K562 (cell line): ENCODE results near the gene LETM1. TPM values are rescaled to one million over a fixed set of nuclear protein-coding genes. Genes with fewer than 3 reads are reported as not detected.

Source experiments
- ATF7 ChIP-seq: fragments of 450-650 bp; IDR thresholded peaks from 2 replicates; pipeline ENCODE4 v1.7.1; 2014; ENCODE audit warnings: mild to moderate bottlenecking, moderate library complexity
- BHLHE40 ChIP-seq: IDR thresholded peaks from 2 replicates; pipeline ENCODE4 v1.6.1; 2011; ENCODE audit warnings: low read length, improper control_type of control experiment
- CBX1 ChIP-seq: sonication (generic); IDR thresholded peaks from 2 replicates; pipeline ENCODE4 v1.6.1; 2016; ENCODE audit warnings: antibody characterized with exemption, low read depth, mild to moderate bottlenecking
- CHD4 ChIP-seq: fragments of 200-600 bp; sonication (generic); IDR thresholded peaks from 3 replicates; pipeline ENCODE4 v1.6.1; 2012; ENCODE audit warnings: low read depth, mild to moderate bottlenecking, mixed read lengths, low read length, inconsistent platforms; ENCODE audit not compliant: insufficient read depth, insufficient replicate concordance, poor library complexity, severe bottlenecking
- KDM5B ChIP-seq: fragments of 200-600 bp; sonication (generic); IDR thresholded peaks from 2 replicates; pipeline ENCODE4 v1.6.1; 2012; ENCODE audit warnings: low read depth, mild to moderate bottlenecking, moderate library complexity, low read length, control low read depth, inconsistent platforms; ENCODE audit not compliant: insufficient replicate concordance
- NBN ChIP-seq: fragments of 450-650 bp; IDR thresholded peaks from 2 replicates; pipeline ENCODE4 v1.6.1; 2016; ENCODE audit warnings: low read depth, mild to moderate bottlenecking
- PHF20 ChIP-seq: fragments of 450-650 bp; IDR thresholded peaks from 2 replicates; pipeline ENCODE4 v1.6.1; 2018; ENCODE audit not compliant: partially characterized antibody
- RFX1 ChIP-seq: fragments of 450-650 bp; IDR thresholded peaks from 2 replicates; pipeline ENCODE4 v1.6.1; 2016; ENCODE audit warnings: mild to moderate bottlenecking, moderate library complexity
- TAF7 ChIP-seq: fragments of 450-650 bp; IDR thresholded peaks from 2 replicates; pipeline ENCODE4 v1.6.1; 2016; ENCODE audit warnings: missing genetic modification characterization, missing compliant biosample characterization
- TEAD1 ChIP-seq, 2 experiments: fragments of 450-650 bp in 1 of 2; sonication (generic) in 1 of 2; formaldehyde crosslinking; IDR thresholded peaks; 2 replicates each; pipeline versions ENCODE4 v1.4.0 to v1.8.0; 2020 to 2022; ENCODE audit warnings: mild to moderate bottlenecking in 2 of 2, missing genetic modification reagents in 1 of 2
- ZNF253 ChIP-seq: fragments of 250-450 bp; sonication (Bioruptor Pico); conservative IDR thresholded peaks from 2 replicates; pipeline ENCODE4 v1.6.1; 2021; ENCODE audit warnings: mild to moderate bottlenecking
- ZNF445 ChIP-seq: fragments of 250-450 bp; sonication (Bioruptor Pico); IDR thresholded peaks from 2 replicates; pipeline ENCODE4 v1.4.0; 2020; ENCODE audit warnings: low read depth, mild to moderate bottlenecking, moderate library complexity
- polyA plus RNA-seq, 8 experiments: library from polyadenylated mRNA; depleted of rRNA in 4 of 8; stranded (reverse) in 5 of 8; unstranded in 3 of 8; fragments of >200 nt; fragmentation: Nextera tagmentation in 2 of 8; fragmentation: Illumina TruSeq in 1 of 8; extraction: Ambion mirVana in 2 of 8; extraction: Trizol in 1 of 8; gene quantifications; 2 replicates each; pipeline versions ENCODE4 v1.2.1 to v1.2.3, GENCODE V29; 2011 to 2014; ENCODE audit warnings: inconsistent platforms in 1 of 8, missing spikeins in 1 of 8
- total RNA-seq, 7 experiments: library from RNA; depleted of rRNA in 6 of 7; stranded (reverse); fragments of >200 nt in 6 of 7; fragmentation: Illumina TruSeq in 2 of 7; extraction: Trizol in 2 of 7; gene quantifications; 2 replicates each; pipeline versions ENCODE4 v1.2.1 to v1.2.3, GENCODE V29; 2011 to 2021; ENCODE audit warnings: low replicate concordance in 1 of 7
- TF ChIP-seq, protein P1 (sequence below), 2 experiments: fragments of 450-650 bp; IDR thresholded peaks; 2 replicates each; pipeline ENCODE4 v1.6.1; 2016; ENCODE audit warnings: mild to moderate bottlenecking in 2 of 2, borderline replicate concordance in 1 of 2, low read depth in 1 of 2, moderate library complexity in 1 of 2
- TF ChIP-seq, protein P2 (sequence below): fragments of 450-650 bp; formaldehyde crosslinking; IDR thresholded peaks from 2 replicates; pipeline ENCODE4 v1.4.0; 2022; ENCODE audit warnings: missing genetic modification characterization
- TF ChIP-seq, protein P3 (sequence below): fragments of 200-800 bp; sonication (Bioruptor generic); IDR thresholded peaks from 2 replicates; pipeline ENCODE4 v1.6.1; 2017; ENCODE audit warnings: missing genetic modification characterization, missing compliant biosample characterization

The LETM1 gene
- total and polyA plus RNA-seq, 9 of the 15 experiments (the other 6 are each of a cell fraction or from before 2014, with no cell fraction given), result 3.9 to 109 (median 35.0) TPM

DNA sequence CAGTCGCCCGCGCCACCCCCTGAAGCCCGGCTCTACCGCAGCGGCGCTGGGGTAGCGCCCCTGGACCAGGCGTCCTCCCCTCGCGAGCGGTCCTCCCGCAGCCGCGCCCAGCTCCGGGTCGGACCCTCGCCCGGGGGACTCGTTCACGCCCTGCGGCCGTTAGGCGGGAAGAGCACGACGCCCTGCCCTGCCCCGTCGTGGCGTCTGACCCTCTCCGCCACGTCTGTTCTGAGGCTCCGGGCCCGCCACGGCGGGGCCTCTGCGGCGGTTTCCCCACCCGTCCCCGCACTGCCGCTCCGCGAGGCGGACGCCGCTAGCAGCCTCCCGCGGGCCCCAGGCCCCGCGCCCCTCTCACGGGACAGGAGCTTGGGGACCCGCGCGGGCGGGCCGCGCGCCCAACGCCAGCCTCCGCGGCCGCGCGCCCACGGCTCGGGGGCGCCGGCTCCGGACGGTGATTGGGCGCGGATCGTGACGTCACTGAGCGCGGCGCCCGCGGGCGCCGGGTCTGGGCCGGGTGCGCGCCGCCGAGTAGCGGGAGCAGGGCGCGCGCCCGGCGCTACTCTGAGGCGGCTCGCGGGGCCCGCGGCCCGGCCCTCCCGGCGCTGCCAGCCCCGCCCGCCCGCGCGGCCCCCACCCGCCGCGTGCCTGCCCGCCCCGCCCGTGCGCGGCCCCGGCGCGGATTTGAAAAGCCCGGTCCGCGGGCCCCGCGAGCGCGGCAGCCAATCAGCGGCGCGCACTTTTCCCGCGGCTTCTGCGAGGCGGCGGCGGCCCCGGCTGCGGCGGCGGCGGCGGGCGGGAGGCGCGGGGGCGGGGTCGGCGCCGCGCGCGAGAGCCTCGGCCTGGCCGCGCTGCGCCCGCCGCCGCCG lies 14.9 kb upstream of the LETM1 start, which contains the start of gene NSD2 (continued):
- TF ChIP-seq, protein P1, sequence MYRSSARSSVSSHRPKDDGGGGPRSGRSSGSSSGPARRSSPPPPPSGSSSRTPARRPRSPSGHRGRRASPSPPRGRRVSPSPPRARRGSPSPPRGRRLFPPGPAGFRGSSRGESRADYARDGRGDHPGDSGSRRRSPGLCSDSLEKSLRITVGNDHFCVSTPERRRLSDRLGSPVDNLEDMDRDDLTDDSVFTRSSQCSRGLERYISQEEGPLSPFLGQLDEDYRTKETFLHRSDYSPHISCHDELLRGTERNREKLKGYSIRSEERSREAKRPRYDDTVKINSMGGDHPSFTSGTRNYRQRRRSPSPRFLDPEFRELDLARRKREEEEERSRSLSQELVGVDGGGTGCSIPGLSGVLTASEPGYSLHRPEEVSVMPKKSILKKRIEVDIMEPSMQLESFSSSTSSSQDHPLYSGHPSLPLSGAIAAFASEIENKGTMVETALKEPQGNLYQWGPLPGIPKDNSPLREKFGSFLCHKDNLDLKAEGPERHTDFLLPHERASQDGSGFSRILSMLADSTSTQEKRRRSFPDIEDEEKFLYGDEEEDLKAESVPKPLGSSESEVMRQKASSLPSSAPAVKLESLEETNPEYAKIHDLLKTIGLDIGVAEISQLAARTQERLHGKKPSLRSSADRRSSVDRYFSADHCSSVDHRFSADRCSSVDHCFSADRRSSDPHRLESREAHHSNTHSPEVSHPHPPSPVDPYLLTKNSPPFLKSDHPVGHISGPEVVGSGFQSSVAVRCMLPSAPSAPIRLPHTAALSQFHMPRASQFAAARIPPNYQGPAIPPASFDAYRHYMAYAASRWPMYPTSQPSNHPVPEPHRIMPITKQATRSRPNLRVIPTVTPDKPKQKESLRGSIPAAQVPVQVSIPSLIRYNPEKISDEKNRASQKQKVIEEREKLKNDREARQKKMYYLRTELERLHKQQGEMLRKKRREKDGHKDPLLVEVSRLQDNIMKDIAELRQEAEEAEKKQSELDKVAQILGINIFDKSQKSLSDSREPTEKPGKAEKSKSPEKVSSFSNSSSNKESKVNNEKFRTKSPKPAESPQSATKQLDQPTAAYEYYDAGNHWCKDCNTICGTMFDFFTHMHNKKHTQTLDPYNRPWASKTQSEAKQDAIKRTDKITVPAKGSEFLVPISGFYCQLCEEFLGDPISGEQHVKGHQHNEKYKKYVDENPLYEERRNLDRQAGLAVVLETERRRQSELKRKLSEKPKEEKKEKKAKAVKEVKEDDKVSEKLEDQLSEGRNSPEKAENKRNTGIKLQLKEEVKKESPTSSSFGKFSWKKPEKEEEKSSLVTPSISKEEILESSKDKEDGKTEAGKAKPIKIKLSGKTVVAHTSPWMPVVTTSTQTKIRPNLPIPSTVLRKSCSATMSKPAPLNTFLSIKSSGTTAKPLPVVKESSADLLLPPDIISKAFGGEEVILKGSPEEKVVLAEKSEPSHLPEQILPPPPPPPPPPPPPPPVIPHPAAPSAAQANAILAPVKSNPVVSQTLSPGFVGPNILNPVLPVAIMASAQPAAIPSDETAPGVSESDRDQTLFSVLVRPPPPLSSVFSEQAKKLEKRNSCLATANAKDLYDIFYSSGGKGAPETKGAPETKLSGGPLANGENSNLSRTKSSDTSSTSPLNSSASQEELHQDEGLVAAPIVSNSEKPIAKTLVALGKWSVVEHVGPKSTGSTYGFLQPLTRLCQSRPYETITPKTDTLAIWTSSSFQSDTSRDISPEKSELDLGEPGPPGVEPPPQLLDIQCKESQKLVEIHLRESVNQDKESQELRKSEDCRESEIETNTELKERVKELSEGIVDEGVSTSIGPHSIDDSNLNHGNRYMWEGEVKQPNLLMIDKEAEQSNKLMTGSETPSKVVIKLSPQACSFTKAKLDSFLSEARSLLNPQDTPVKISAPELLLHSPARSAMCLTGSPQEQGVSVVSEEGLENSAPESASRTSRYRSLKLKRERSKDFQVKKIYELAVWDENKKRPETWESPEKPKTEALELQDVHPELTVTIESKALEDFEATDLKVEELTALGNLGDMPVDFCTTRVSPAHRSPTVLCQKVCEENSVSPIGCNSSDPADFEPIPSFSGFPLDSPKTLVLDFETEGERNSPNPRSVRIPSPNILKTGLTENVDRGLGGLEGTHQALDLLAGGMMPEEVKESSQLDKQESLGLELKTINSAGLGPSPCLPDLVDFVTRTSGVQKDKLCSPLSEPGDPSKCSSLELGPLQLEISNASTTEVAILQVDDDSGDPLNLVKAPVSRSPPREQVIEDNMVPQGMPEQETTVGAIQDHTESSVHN (IDR thresholded peaks at IDR 0.05; ENCODE audit: borderline replicate concordance in 1 of 2, low read depth in 1 of 2), result no peak
- peak; percentile 79 for TF ChIP-seq KDM5B
- peak; percentile 72 for TF ChIP-seq PHF20
- TF ChIP-seq, protein P2, sequence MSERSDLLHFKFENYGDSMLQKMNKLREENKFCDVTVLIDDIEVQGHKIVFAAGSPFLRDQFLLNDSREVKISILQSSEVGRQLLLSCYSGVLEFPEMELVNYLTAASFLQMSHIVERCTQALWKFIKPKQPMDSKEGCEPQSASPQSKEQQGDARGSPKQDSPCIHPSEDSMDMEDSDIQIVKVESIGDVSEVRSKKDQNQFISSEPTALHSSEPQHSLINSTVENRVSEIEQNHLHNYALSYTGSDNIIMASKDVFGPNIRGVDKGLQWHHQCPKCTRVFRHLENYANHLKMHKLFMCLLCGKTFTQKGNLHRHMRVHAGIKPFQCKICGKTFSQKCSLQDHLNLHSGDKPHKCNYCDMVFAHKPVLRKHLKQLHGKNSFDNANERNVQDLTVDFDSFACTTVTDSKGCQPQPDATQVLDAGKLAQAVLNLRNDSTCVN (CRISPR knock-in tag), result 0 out of 2 replicates have a peak, but pooled peaks have one; percentile 46
- peak; percentile 67; the same call in 1 of the 2 replicates for TF ChIP-seq NBN
- no peak for TF ChIP-seq CHD4
- peak; percentile 63 to 85; a peak in 2 of 4 replicates for TF ChIP-seq TEAD1 (CRISPR knock-in tag; IDR thresholded peaks at IDR 0.05)
- peak; percentile 76 for TF ChIP-seq ATF7
- 0 out of 2 replicates have a peak, but pooled peaks have one; percentile 20 for TF ChIP-seq ZNF445 (CRISPR knock-in tag)
- TF ChIP-seq ZNF253 (CRISPR knock-in tag), result no peak
- TF ChIP-seq BHLHE40, result peak; percentile 5; the same call in 1 of the 2 replicates
- TF ChIP-seq RFX1, result no peak
- TF ChIP-seq TAF7 (tag), result no peak
- TF ChIP-seq, protein P3, sequence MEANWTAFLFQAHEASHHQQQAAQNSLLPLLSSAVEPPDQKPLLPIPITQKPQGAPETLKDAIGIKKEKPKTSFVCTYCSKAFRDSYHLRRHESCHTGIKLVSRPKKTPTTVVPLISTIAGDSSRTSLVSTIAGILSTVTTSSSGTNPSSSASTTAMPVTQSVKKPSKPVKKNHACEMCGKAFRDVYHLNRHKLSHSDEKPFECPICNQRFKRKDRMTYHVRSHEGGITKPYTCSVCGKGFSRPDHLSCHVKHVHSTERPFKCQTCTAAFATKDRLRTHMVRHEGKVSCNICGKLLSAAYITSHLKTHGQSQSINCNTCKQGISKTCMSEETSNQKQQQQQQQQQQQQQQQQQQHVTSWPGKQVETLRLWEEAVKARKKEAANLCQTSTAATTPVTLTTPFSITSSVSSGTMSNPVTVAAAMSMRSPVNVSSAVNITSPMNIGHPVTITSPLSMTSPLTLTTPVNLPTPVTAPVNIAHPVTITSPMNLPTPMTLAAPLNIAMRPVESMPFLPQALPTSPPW (CRISPR knock-in tag), result peak; percentile 90
- TF ChIP-seq CBX1, result peak; percentile 87; the same call in 1 of the 2 replicates
